ENCODE data around the gene CARNS1.

DNA sequence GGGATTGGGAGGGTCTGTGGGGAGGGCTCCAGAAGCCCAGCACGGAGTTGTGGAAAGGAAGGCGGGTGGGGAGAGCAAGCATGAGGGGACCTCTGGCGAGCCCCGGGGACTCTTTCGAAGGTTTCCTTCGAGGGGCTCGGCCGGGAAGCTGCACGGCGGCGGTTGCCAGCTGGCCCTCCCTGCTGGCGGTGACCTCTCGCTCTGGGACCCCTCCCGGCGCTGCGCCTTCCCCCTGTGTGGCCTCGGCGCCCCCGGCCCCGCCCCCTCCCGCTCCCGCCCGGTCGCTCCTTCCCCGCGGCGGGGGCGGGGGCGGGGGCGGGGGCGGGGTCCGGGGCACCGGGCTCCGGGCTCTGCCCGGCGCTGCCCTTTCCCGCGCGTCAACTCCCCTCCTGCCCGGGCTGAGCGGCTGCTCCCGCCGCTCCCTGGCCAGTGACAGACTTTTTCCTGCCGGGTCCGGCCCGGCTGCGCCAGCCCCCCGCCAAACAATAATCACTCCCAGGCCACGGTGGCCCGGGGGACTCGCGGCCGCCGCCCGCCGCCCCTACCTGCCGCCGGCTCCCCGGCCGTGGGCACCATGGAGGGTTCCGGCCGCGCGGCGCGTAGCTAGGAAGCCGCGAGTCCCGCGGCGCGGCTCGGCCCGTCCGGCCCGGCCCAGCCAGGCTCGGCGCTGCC is 43.0 kb upstream of the CARNS1 start:
- TF ChIP-seq, protein P1, sequence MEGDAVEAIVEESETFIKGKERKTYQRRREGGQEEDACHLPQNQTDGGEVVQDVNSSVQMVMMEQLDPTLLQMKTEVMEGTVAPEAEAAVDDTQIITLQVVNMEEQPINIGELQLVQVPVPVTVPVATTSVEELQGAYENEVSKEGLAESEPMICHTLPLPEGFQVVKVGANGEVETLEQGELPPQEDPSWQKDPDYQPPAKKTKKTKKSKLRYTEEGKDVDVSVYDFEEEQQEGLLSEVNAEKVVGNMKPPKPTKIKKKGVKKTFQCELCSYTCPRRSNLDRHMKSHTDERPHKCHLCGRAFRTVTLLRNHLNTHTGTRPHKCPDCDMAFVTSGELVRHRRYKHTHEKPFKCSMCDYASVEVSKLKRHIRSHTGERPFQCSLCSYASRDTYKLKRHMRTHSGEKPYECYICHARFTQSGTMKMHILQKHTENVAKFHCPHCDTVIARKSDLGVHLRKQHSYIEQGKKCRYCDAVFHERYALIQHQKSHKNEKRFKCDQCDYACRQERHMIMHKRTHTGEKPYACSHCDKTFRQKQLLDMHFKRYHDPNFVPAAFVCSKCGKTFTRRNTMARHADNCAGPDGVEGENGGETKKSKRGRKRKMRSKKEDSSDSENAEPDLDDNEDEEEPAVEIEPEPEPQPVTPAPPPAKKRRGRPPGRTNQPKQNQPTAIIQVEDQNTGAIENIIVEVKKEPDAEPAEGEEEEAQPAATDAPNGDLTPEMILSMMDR (IDR thresholded peaks at IDR 0.05; ENCODE audit: control extremely low read depth in 1 of 3, insufficient read depth in 1 of 3, low read depth in 1 of 3, low read length in 3 of 3) = no peak
- TF ChIP-seq, protein P2, sequence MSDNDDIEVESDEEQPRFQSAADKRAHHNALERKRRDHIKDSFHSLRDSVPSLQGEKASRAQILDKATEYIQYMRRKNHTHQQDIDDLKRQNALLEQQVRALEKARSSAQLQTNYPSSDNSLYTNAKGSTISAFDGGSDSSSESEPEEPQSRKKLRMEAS (IDR thresholded peaks at IDR 0.05) = no peak
- TF ChIP-seq TAF1 (IDR thresholded peaks at IDR 0.05; ENCODE audit: low read depth, low read length) (no peak), YY1 (IDR thresholded peaks at IDR 0.05; ENCODE audit: low read depth, low read length) (no peak), POLR2A (IDR thresholded peaks at IDR 0.05; ENCODE audit: control extremely low read depth in 1 of 2, low read depth in 2 of 2, low read length in 2 of 2) (no peak), EZH2 (IDR thresholded peaks at IDR 0.05; ENCODE audit: low read depth, low read length, severe bottlenecking) (no peak), SP1 (IDR thresholded peaks at IDR 0.05; ENCODE audit: low read depth, low read length) (no peak), JUND (IDR thresholded peaks at IDR 0.05; ENCODE audit: low read length) (no peak), EP300 (IDR thresholded peaks at IDR 0.05; ENCODE audit: borderline replicate concordance in 1 of 2, low read depth in 2 of 2, low read length in 2 of 2) (no peak), RAD21 (IDR thresholded peaks at IDR 0.05 in 1 of 2, conservative IDR thresholded peaks at IDR 0.05 in 1 of 2; ENCODE audit: low read depth in 2 of 2, low read length in 2 of 2) (no peak), KDM1A (IDR thresholded peaks at IDR 0.05; ENCODE audit: borderline replicate concordance, low read length) (no peak), HDAC6 (IDR thresholded peaks at IDR 0.05; ENCODE audit: low read depth, low read length) (no peak), POLR2AphosphoS5 (IDR thresholded peaks at IDR 0.05; ENCODE audit: low read depth, low read length) (no peak)
- TF ChIP-seq, protein P3, sequence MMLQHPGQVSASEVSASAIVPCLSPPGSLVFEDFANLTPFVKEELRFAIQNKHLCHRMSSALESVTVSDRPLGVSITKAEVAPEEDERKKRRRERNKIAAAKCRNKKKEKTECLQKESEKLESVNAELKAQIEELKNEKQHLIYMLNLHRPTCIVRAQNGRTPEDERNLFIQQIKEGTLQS (IDR thresholded peaks at IDR 0.05; ENCODE audit: insufficient read depth, low read depth, low read length) = no peak
